ENCODE measurements around the gene TRIM38.
"Not testable (repeated sequence)": the region's sequence is repeated elsewhere in the genome, so short reads cannot be mapped to it uniquely, and the experiment has no call there.

The TRIM38 gene

GRCh38 chr6:25927178-25927577 lies 35.4 kb upstream of the TRIM38 start:
- Histone ChIP-seq H3K9me3 (ENCODE audit: severe bottlenecking) (no peaks in the 10 kb centered on the region), H3K27me3 (ENCODE audit: insufficient read depth, poor library complexity, severe bottlenecking) (no peaks in the 10 kb centered on the region), H3K36me3 (ENCODE audit: low read depth) (no peaks in the 10 kb centered on the region), H3K4me1 (ENCODE audit: insufficient read depth, poor library complexity, severe bottlenecking) (no peaks in the 10 kb centered on the region), H3K4me3 (ENCODE audit: severe bottlenecking) (no peak overlapping the region), H3K27ac (ENCODE audit: poor library complexity, severe bottlenecking) (no peak overlapping the region)
- TF ChIP-seq CTCF (IDR thresholded peaks at IDR 0.05; ENCODE audit: poor library complexity, severe bottlenecking) = no peak
- DNase-seq (ENCODE audit: low spot score) = no peak
- no peak for ATAC-seq (ENCODE audit: low read depth)

GRCh38 chr6:25927756-25928216 lies 34.8 kb upstream of the TRIM38 start:
- Histone ChIP-seq H3K27ac (ENCODE audit: poor library complexity, severe bottlenecking) (no peak overlapping the region), H3K4me1 (ENCODE audit: insufficient read depth, poor library complexity, severe bottlenecking) (no peaks in the 10 kb centered on the region), H3K27me3 (ENCODE audit: insufficient read depth, poor library complexity, severe bottlenecking) (no peaks in the 10 kb centered on the region), H3K4me3 (ENCODE audit: severe bottlenecking) (no peak overlapping the region), H3K9me3 (ENCODE audit: severe bottlenecking) (no peaks in the 10 kb centered on the region), H3K36me3 (ENCODE audit: low read depth) (no peaks in the 10 kb centered on the region)
- no peak for TF ChIP-seq CTCF (IDR thresholded peaks at IDR 0.05; ENCODE audit: poor library complexity, severe bottlenecking)
- no peak for ATAC-seq (ENCODE audit: low read depth)
- no peak for DNase-seq (ENCODE audit: low spot score)

- Histone ChIP-seq H3K9me3 (ENCODE audit: severe bottlenecking) (no peaks in the 10 kb centered on the region), H3K36me3 (ENCODE audit: low read depth) (no peaks in the 10 kb centered on the region), H3K27me3 (ENCODE audit: insufficient read depth, poor library complexity, severe bottlenecking) (no peaks in the 10 kb centered on the region), H3K4me3 (ENCODE audit: severe bottlenecking) (no peak overlapping the region), H3K27ac (ENCODE audit: poor library complexity, severe bottlenecking) (no peak overlapping the region), H3K4me1 (ENCODE audit: insufficient read depth, poor library complexity, severe bottlenecking) (no peaks in the 10 kb centered on the region)
- ATAC-seq (ENCODE audit: low read depth) (no peak), DNase-seq (ENCODE audit: low spot score) (no peak)
- no peak for TF ChIP-seq CTCF (IDR thresholded peaks at IDR 0.05; ENCODE audit: poor library complexity, severe bottlenecking)
These were observed 33.9 kb upstream of the TRIM38 start for GRCh38 chr6:25928562-25929324.

- not testable (repeated sequence) for DNase-seq (ENCODE audit: low spot score); H3K27ac ChIP-seq (ENCODE audit: poor library complexity, severe bottlenecking); H3K4me1 ChIP-seq (ENCODE audit: insufficient read depth, poor library complexity, severe bottlenecking); ATAC-seq (ENCODE audit: low read depth); H3K36me3 ChIP-seq (ENCODE audit: low read depth); H3K4me3 ChIP-seq (ENCODE audit: severe bottlenecking); H3K27me3 ChIP-seq (ENCODE audit: insufficient read depth, poor library complexity, severe bottlenecking); H3K9me3 ChIP-seq (ENCODE audit: severe bottlenecking)
These were observed 32.8 kb upstream of the TRIM38 start for GRCh38 chr6:25929785-25930184.

- no peak for DNase-seq (ENCODE audit: low spot score)
- no peak for TF ChIP-seq CTCF (IDR thresholded peaks at IDR 0.05; ENCODE audit: poor library complexity, severe bottlenecking)
- no peak for ATAC-seq (ENCODE audit: low read depth)
These were observed 31.8 kb upstream of the TRIM38 start, which contains the start of gene SLC17A2 for GRCh38 chr6:25930532-25931410. Gene SLC17A2 (minus strand): TSS chr6:25930691. CDS start chr6:25925796, 4,895 bp downstream.

More at GRCh38 chr6:25930532-25931410, 31.8 kb upstream of the TRIM38 start, which contains the start of gene SLC17A2:
- Histone ChIP-seq H3K4me3 (ENCODE audit: severe bottlenecking) (no peak within 1 kb of the TSS), H3K4me1 (ENCODE audit: insufficient read depth, poor library complexity, severe bottlenecking) (no peaks in the 10 kb centered on the region), H3K9me3 (ENCODE audit: severe bottlenecking) (no peaks in the 10 kb centered on the region), H3K27ac (ENCODE audit: poor library complexity, severe bottlenecking) (no peak within 1 kb of the TSS), H3K27me3 (ENCODE audit: insufficient read depth, poor library complexity, severe bottlenecking) (no peaks in the 10 kb centered on the region), H3K36me3 (ENCODE audit: low read depth) (no peaks in the 10 kb centered on the region)

Measured in RWPE2 (cell line).